HG02642 (cell line): Measurements from ENCODE around the gene ACSL1.

ENCODE experiments used
- ATAC-seq: cut with Tn5 transposase; IDR thresholded peaks from one replicate; pipeline ENCODE4 v1.9.1; 2021; ENCODE audit warnings: mild to moderate bottlenecking; ENCODE audit not compliant: unreplicated experiment, poor library complexity

Gene ACSL1, protein sequence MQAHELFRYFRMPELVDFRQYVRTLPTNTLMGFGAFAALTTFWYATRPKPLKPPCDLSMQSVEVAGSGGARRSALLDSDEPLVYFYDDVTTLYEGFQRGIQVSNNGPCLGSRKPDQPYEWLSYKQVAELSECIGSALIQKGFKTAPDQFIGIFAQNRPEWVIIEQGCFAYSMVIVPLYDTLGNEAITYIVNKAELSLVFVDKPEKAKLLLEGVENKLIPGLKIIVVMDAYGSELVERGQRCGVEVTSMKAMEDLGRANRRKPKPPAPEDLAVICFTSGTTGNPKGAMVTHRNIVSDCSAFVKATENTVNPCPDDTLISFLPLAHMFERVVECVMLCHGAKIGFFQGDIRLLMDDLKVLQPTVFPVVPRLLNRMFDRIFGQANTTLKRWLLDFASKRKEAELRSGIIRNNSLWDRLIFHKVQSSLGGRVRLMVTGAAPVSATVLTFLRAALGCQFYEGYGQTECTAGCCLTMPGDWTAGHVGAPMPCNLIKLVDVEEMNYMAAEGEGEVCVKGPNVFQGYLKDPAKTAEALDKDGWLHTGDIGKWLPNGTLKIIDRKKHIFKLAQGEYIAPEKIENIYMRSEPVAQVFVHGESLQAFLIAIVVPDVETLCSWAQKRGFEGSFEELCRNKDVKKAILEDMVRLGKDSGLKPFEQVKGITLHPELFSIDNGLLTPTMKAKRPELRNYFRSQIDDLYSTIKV

DNA sequence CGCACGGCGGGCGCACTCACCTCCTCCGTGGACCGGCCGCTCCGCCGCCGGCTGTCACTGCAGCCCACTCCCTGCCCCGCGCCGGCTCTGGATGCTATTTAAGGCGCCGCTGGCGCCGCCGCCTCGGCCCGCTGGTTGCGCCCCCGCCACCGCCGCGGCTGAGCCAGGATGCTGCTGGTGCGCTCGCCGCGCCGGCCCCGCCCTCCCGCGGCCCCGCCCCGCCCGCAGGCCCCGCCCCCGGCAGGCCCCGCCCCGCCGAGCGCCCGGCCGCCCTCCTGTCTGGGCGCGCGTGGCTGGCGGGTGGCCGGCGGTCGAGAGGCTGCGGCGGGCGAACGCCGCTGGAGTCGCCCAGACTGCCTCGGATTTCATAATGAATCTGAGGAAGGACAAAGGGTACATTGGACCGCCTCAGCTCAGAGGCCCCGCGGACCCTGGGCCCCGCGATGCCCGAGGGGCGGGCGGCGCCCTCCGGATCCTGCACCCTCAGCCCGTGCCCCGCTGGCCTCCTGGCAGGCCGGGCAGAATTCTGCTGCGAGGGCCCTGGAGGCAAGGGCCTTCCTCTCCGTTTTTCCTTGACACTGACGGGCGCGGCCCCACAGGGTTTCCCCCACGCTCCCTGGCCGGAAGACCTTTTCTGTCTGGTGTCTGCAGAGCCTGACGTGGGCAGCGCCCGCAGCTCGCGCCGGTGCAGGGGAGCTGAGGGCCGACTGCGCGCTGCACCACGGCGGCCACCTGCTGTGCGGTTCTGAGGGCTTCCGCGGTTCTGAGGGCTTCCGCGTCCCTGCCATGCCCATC, at the start of gene ACSL1:
ACSL1 (minus strand) TSS at position 73 of the 795 bp plus-strand sequence. CDS start 22,454 bp downstream, outside the sequence.
- peak; percentile 84 for ATAC-seq

- no peak for ATAC-seq
Observed at GRCh38 chr4:184873054-184873453, 47.3 kb upstream of the ACSL1 start.

DNA sequence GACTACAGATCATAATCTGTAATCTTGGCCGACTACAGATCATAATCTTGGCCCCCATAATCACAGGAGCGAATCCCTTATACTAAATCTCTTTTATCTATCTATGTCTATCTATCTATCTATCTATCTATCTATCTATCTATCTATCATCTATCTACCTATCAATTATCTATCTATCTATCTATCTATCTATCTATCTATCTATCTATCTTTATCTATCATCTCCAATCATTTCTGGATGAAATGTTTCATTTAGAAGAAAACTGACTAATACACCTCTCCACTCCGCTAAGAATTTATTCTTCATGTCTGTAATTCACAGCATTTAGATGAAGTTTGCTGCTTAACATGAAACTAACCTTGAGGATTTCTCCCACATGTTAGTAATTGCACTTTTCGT, 45.0 kb upstream of the ACSL1 start:
- ATAC-seq: no peak

GRCh38 chr4:184868623-184869022, 42.9 kb upstream of the ACSL1 start:
- no peak for ATAC-seq

GRCh38 chr4:184863916-184864315, 38.1 kb upstream of the ACSL1 start:
- no peak for ATAC-seq

GRCh38 chr4:184861047-184861446, 35.3 kb upstream of the ACSL1 start:
- ATAC-seq: no peak

- peak; percentile 65 for ATAC-seq
Observed at GRCh38 chr4:184860018-184860779, 34.4 kb upstream of the ACSL1 start.

- no peak for ATAC-seq
Observed at GRCh38 chr4:184857441-184858121, 31.8 kb upstream of the ACSL1 start.

GRCh38 chr4:184856277-184856609, 30.5 kb upstream of the ACSL1 start:
- no peak for ATAC-seq

GRCh38 chr4:184854673-184855072, 28.9 kb upstream of the ACSL1 start:
- ATAC-seq: peak; percentile 23

- ATAC-seq: no peak
Observed at GRCh38 chr4:184853436-184853835, 27.7 kb upstream of the ACSL1 start.

DNA sequence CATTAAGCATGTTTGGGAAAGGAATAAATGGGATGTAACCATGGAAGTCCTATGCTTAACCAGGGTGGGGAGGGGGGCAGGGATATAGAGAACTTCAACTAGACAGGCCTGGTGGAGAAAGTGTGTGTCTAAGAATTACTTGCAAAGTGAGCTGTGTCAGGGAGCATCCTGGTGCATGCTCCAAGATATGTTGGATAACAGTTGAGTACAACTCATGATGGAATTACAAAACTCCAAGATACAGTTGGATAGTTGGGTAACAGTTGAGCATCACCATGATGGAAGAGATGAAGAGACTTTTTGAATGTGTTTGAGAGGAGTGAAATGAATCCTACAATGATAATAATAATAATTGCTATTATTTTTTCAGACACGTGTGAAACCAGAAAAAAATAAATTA, 26.1 kb upstream of the ACSL1 start:
- no peak for ATAC-seq

GRCh38 chr4:184851200-184851541, 25.4 kb upstream of the ACSL1 start:
- peak; percentile 70 for ATAC-seq

- peak; percentile 54 for ATAC-seq
Observed at GRCh38 chr4:184850431-184851199, 24.8 kb upstream of the ACSL1 start.

- no peak for ATAC-seq
Observed at GRCh38 chr4:184850018-184850417, 24.2 kb upstream of the ACSL1 start.

DNA sequence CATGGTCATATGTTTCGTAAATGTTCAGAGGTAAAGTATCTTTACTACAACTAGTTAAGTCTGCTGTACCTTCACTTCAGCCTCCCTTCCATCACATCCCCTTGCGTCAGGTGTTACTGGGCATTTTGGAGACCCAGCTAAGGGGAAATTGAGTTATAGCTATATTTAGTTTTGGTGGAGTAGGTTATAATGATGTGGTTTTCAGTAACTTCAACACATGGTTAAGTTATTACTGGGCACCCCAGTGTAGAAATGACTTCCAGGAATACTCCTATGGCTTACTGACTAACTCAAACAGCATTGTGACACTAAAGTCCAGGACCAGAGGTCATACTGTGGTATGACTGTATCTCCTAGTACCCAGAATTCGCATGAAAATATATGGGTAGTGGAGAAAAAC, 23.4 kb upstream of the ACSL1 start:
- ATAC-seq: peak; percentile 33

- no peak for ATAC-seq
Observed at GRCh38 chr4:184848510-184848909, 22.7 kb upstream of the ACSL1 start.

- no peak for ATAC-seq
Observed at GRCh38 chr4:184846531-184846930, 20.8 kb upstream of the ACSL1 start.

DNA sequence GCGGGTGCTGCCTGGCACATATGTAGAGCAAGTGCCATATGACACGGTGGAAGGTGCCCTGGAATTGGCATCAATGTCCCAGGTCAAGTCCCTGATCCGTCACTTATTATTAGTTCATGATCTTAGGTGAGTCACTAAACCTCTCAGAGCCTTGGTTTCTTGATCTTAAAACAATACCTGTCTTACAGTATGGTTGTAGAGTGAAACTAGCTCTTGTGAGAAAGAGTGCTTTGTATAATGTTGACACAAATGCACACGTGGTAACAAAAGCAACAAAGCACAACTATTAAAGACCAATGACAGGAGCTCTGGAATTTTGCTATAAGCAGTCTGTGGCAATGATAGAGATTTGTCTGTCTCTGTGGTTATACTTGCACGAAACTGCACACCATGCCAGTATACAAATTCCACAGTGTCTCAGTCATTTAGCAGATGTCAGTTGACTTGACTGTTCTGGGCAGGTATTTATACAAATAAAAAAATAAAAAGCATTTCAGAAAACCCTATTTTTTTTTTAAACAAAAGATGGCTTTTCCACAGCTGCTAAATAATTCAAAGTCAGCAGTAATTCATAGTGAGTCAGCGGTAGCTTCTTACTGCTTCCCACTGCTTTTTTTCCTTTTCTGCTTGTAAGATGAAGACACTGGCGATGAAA, 19.7 kb upstream of the ACSL1 start:
- ATAC-seq: no peak
